Measurements from ENCODE around the gene LRRC8D. TPM values are rescaled to one million over a fixed set of nuclear protein-coding genes. Genes with fewer than 3 reads are reported as not detected.

The LRRC8D gene
- total RNA-seq, 4 donors from 2014 or later: 12.0 to 47.4 (median 17.8) TPM

DNA sequence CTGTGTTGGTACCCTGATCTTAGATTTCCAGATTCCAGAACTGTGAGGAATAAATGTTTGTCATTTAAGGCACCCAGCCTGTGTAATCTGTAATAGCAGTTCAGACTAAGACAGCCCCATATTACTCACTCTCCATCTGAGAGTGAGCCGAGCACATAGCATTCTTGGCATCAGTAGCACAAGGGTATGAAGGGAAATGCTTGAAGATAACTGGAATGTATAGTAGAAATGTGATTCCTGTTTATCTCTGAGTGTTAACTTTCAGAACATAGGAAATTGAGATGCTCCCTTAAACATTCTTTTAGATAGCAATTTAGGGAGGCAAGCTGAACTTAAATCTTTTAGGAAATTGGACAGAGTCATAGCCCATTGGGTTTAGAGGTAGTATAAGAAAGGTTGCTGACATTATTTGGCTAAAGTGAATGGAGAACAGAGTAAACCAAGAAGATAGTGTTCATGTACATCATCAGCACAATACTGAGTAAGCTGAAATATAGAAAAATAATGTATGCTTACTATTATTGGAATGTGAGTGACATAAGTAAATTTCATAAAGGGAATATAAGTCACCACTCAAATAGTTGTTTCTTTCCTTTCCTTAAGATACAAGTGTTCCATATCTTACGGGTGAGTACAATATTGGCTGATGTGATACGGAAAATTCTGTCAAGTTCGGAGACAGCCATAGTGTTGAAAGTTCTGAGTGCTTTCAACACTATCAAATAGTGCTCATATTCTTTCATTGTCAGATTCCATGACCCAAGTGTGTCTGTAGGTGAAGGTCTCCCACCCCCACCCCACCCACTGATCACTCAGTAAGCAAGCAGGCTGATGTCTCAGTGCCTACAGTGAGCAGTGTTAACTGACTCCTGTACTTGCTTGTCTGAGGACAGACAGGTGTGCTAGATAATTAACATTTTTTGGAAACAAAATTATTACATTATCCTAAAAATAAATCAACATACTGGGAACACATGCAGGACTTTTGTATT is 73.7 kb downstream of the LRRC8D start:
- TF ChIP-seq, protein P1, sequence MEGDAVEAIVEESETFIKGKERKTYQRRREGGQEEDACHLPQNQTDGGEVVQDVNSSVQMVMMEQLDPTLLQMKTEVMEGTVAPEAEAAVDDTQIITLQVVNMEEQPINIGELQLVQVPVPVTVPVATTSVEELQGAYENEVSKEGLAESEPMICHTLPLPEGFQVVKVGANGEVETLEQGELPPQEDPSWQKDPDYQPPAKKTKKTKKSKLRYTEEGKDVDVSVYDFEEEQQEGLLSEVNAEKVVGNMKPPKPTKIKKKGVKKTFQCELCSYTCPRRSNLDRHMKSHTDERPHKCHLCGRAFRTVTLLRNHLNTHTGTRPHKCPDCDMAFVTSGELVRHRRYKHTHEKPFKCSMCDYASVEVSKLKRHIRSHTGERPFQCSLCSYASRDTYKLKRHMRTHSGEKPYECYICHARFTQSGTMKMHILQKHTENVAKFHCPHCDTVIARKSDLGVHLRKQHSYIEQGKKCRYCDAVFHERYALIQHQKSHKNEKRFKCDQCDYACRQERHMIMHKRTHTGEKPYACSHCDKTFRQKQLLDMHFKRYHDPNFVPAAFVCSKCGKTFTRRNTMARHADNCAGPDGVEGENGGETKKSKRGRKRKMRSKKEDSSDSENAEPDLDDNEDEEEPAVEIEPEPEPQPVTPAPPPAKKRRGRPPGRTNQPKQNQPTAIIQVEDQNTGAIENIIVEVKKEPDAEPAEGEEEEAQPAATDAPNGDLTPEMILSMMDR (IDR thresholded peaks at IDR 0.05): no peak
- no peak for TF ChIP-seq POLR2A (IDR thresholded peaks at IDR 0.05)
- H3K27ac ChIP-seq: no peak overlapping the region
- H3K27me3 ChIP-seq: no peaks in the 10 kb centered on the region
- H3K9me3 ChIP-seq: no peaks in the 10 kb centered on the region
- intact Hi-C loops (cut with DNase I; ENCODE audit: low total_unique reads): no loop called here
- H3K4me3 ChIP-seq: no peak overlapping the region
- H3K4me1 ChIP-seq: no peaks in the 10 kb centered on the region
- no peaks in the 10 kb centered on the region for H3K36me3 ChIP-seq
- DNase-seq: no peak

DNA sequence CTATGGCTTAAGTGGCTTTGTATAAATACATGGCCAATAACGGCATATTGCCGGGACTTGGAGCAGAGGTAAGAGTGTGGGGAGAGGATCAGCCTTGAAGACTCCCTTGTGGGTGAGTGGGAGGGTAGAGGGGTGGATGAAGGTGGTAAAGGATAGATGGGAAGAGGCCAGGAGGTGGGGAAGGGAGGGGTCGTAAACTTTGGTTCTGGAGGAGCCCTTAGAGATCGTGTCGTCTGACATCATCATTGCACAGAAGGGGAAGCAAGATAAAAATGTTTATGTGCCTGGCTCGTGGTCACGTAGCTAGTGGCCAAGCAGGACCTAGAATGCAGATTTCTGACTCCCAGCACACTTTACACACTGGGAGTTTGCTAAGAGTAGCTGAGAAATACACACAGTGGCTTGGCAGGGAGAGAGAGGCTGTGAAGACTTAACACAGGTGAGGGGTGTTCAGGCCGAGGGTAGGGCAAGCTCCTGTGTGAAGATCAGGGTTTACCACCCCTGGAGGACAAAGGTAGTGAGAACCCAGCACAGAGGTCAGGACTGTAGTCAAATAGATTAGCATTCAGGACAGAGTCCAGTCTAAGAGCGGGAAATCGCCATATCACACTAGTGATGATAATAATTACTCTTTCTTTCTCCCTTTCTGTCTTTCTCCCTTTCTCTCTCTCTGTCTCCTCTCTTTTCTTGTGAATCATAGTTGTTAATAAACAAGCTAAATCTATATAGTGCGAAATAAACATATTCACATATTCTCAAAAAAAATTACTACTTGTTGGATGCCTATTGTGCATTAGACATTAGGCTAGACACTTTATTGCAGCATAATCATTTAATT is 75.5 kb downstream of the LRRC8D start:
- Histone ChIP-seq H3K27ac (no peak overlapping the region), H3K4me3 (no peak overlapping the region), H3K9me3 (no peaks in the 10 kb centered on the region), H3K27me3 (no peaks in the 10 kb centered on the region), H3K36me3 (no peaks in the 10 kb centered on the region), H3K4me1 (no peaks in the 10 kb centered on the region)
- DNase-seq: no peak
- TF ChIP-seq, protein P1 (IDR thresholded peaks at IDR 0.05): no peak
- TF ChIP-seq POLR2A (IDR thresholded peaks at IDR 0.05): no peak
- intact Hi-C loops (cut with DNase I; ENCODE audit: low total_unique reads): no loop called here

DNA sequence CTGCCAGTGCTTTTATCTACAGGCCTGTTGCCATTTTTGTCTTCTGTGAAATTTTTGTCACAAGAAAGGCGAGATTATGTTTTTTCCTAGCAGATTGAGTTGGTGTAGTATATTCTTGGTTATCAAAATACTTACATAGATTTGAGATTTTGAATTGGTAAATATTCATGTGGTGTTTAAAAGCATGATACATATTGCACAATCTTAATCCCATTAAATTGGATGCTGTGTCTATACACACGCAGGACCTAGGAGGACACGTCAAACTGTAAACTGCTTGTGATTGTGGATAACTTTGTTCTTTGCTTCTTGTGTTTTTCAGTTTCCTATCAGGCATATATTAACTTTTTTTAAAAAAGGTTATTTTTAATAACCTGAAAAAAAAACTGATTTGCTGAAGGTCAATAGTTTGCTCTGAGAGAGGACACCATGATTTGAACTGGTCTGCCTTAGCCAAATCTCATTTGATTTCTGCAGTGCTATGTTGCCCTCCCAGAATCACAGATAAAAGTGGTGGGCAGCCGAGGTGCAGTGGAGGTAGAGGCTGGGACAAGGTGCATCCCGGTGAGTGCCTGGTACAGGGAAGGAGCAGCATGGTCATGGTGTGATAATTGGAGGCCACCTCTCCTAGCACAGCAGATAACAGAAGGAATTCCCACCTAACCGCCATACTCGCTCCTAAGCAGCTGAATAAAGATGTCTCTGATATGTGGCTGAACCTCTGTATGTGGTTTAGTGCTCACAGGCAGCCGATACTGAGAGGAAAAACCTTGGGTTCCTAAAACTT is 76.7 kb downstream of the LRRC8D start:
- intact Hi-C loops (cut with DNase I; ENCODE audit: low total_unique reads): no loop called here
- Histone ChIP-seq H3K4me3 (no peak overlapping the region), H3K4me1 (no peaks in the 10 kb centered on the region), H3K27ac (no peak overlapping the region), H3K36me3 (no peaks in the 10 kb centered on the region), H3K9me3 (no peaks in the 10 kb centered on the region), H3K27me3 (no peaks in the 10 kb centered on the region)
- DNase-seq: no peak
- no peak for TF ChIP-seq POLR2A (IDR thresholded peaks at IDR 0.05)
- TF ChIP-seq, protein P1 (IDR thresholded peaks at IDR 0.05): no peak

DNA sequence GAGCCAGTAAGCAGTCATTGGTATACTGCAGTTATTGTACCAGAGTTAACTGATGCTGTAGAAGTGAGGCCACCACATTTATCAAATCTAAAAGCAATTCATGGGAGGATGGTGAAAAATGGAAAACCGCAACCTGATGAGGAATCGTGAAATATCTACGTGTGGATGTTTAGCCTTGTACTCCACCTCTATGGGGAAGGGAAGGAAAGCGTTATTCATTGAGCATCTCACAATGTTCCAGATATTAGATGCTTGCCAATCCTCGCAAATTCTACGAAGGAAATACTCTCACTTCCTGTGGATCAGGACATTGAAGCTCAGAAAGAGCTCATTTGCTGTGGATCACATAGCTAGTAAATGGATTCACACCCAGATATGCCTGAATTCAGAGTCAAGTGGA is 77.3 kb downstream of the LRRC8D start:
- TF ChIP-seq POLR2A (IDR thresholded peaks at IDR 0.05): no peak
- TF ChIP-seq, protein P1 (IDR thresholded peaks at IDR 0.05): no peak

More for the DNA sequence above, 77.3 kb downstream of the LRRC8D start:
- Histone ChIP-seq H3K27me3 (no peaks in the 10 kb centered on the region), H3K36me3 (no peaks in the 10 kb centered on the region), H3K9me3 (no peaks in the 10 kb centered on the region), H3K27ac (no peak overlapping the region), H3K4me3 (no peak overlapping the region), H3K4me1 (no peaks in the 10 kb centered on the region)
- DNase-seq: no peak
- intact Hi-C loops (cut with DNase I; ENCODE audit: low total_unique reads): no loop called here
